ENCODE measurements around the gene PHF2. TPM values are rescaled to one million over a fixed set of nuclear protein-coding genes. Genes with fewer than 3 reads are reported as not detected.
A peak's percentile ranks its signal among the peaks of the same experiment; 100 is the strongest.

PHF2 gene
- total and polyA plus RNA-seq, 2 of the 8 experiments (the other 6 are each of a cell fraction or from before 2014, with no cell fraction given): 3.4 to 9.4 TPM

GRCh38 chr9:93652604-93653592, 76.5 kb downstream of the PHF2 start:
- H3K79me1 ChIP-seq (ENCODE audit: low read depth, low read length): no peaks in the 10 kb centered on the region
- no peak overlapping the region for H2AK5ac ChIP-seq (ENCODE audit: low read depth, low read length)
- DNase-seq (ENCODE audit: low read depth in 1 of 2, low spot score in 2 of 2): no peak
- H2BK15ac ChIP-seq (ENCODE audit: low read length): no peak overlapping the region
- no peak overlapping the region for H2BK12ac ChIP-seq (ENCODE audit: low read depth, low read length)
- no peak overlapping the region for H2BK20ac ChIP-seq (ENCODE audit: low read length)
- no peak overlapping the region for H3K23ac ChIP-seq (ENCODE audit: insufficient read length)
- no peak overlapping the region for H3K4ac ChIP-seq (replicated peaks; ENCODE audit: insufficient read length, low read depth, low read length)
- 0 out of 2 replicates have a peak overlapping the region, but pooled peaks have one; percentile 71 for H4K8ac ChIP-seq (ENCODE audit: extremely low read depth, insufficient read depth, low read length)
- H3K14ac ChIP-seq (ENCODE audit: insufficient read length): no peak overlapping the region
- no peak overlapping the region for H3K4me2 ChIP-seq (ENCODE audit: insufficient read depth in 1 of 2, low read depth in 2 of 2, low read length in 2 of 2)
- no peaks in the 10 kb centered on the region for H3K9me3 ChIP-seq (ENCODE audit: insufficient read depth in 2 of 2, low read depth in 1 of 2, low read length in 1 of 2)
- H3K79me2 ChIP-seq (ENCODE audit: control insufficient read depth in 1 of 2, insufficient read depth in 2 of 2, low read length in 2 of 2): no peaks in the 10 kb centered on the region
- no peak overlapping the region for H3K4me3 ChIP-seq (ENCODE audit: extremely low read depth in 1 of 4, insufficient read depth in 2 of 4, low read depth in 3 of 4, low read length in 4 of 4)
- no peak overlapping the region for H2AFZ ChIP-seq (ENCODE audit: low read length)
- H3K27me3 ChIP-seq (replicated peaks in 1 of 4; ENCODE audit: control insufficient read depth in 3 of 4, extremely low read depth in 1 of 4, insufficient read depth in 3 of 4, low read length in 3 of 4): no peaks in the 10 kb centered on the region
- ChIA-PET POLR2A (ENCODE audit: partially characterized antibody) (interaction anchor here (1.3 kb wide), 1 partner anchor 12 kb away, joined by 3 read pairs; no protein-coding TSS in a partner anchor), CTCF (ENCODE audit: partially characterized antibody) (interaction anchor here (1.0 to 2.1 kb wide), 2 partner anchors 65 to 223 kb away, joined by 3 to 4 read pairs; no protein-coding TSS in a partner anchor)
- H3K9ac ChIP-seq (replicated peaks in 1 of 4; ENCODE audit: extremely low read depth in 1 of 4, low read depth in 3 of 4, low read length in 3 of 4): no peak overlapping the region
- no peak overlapping the region for H2BK120ac ChIP-seq (replicated peaks; ENCODE audit: low read depth, low read length)
- H3K56ac ChIP-seq (replicated peaks; ENCODE audit: insufficient read length, low read depth, low read length): no peak overlapping the region
- H4K91ac ChIP-seq (replicated peaks; ENCODE audit: insufficient read length, low read length): no peak overlapping the region
- WGBS, 2 experiments (ENCODE audit: extremely low coverage in 1 of 2, insufficient coverage in 1 of 2, insufficient read length in 1 of 2, insufficient replicate concordance in 2 of 2, low coverage in 1 of 2, low lambda C conversion rate in 2 of 2, missing lambda C conversion rate in 1 of 2): 89% methylated on average over 20 of the region's 24 CpGs; no CpG with 5 or more reads in 1 of the 2 experiments
- peaks cover 3 to 12% (median 11%) of the 10 kb centered on the region in 4 experiments; a peak in 5 of 8 replicates for H3K36me3 ChIP-seq (ENCODE audit: control insufficient read depth in 2 of 4, insufficient read depth in 4 of 4, low read length in 3 of 4)
- no peaks in the 10 kb centered on the region for H3K23me2 ChIP-seq (ENCODE audit: low read depth, low read length)
- no peak overlapping the region for H2BK5ac ChIP-seq (ENCODE audit: low read depth, low read length)
- peaks cover 0 to 8% of the 10 kb centered on the region in 2 experiments for H4K20me1 ChIP-seq (replicated peaks in 1 of 2; ENCODE audit: control insufficient read depth in 1 of 2, insufficient read depth in 2 of 2, low read length in 2 of 2)
- no peak overlapping the region for H4K5ac ChIP-seq (ENCODE audit: insufficient read length, low read depth, low read length)
- no peaks in the 10 kb centered on the region for H3K4me1 ChIP-seq (replicated peaks in 1 of 4; ENCODE audit: control insufficient read depth in 3 of 4, insufficient read depth in 4 of 4, low read length in 3 of 4)
- H3K27ac ChIP-seq (ENCODE audit: low read depth, low read length): no peak overlapping the region
- FAIRE-seq: no peak
- no peak overlapping the region for H3K18ac ChIP-seq (ENCODE audit: extremely low read depth, low read length)
- no peak for TF ChIP-seq ATF2 (IDR thresholded peaks at IDR 0.05; ENCODE audit: low read length)
- TF ChIP-seq SIX5 (IDR thresholded peaks at IDR 0.05; ENCODE audit: low read depth, low read length): no peak
- TF ChIP-seq FOSL1 (IDR thresholded peaks at IDR 0.05; ENCODE audit: insufficient read depth, low read depth, low read length): no peak

Data from H1 (cell line).